ENCODE measurements around the gene ST3GAL3.

GRCh38 chr1:43882763-43883162, 175.4 kb downstream of the ST3GAL3 start:
- TF ChIP-seq CTCF (optimal IDR thresholded peaks at IDR 0.05 in 1 of 3, IDR thresholded peaks at IDR 0.05 in 1 of 3, conservative IDR thresholded peaks at IDR 0.05 in 1 of 3; ENCODE audit: extremely low read depth in 1 of 3, insufficient read depth in 2 of 3, low read length in 3 of 3) (no peak), EZH2 (IDR thresholded peaks at IDR 0.05; ENCODE audit: low read length) (no peak)

All from keratinocyte (primary cell).